C1 segment of cervical spinal cord (tissue), 14 donors: ENCODE results near the gene GDI1.
A peak's percentile ranks its signal among the peaks of the same experiment; 100 is the strongest.

Experiments
- DNase-seq, 14 donors: peaks; one replicate each; lab custom pipeline; 2025; lab: John Stamatoyannopoulos, UW

GDI1 gene

GRCh38 chrX:154459832-154460231 lies 22.9 kb downstream of the GDI1 start:
- no peak for DNase-seq

GRCh38 chrX:154460326-154460725 lies 23.4 kb downstream of the GDI1 start:
- DNase-seq: no peak

- DNase-seq: peak in 4 of 14 donors; percentile 4 to 19 (median 14)
Observed at GRCh38 chrX:154462396-154462795, 25.4 kb downstream of the GDI1 start.

- no peak for DNase-seq
Observed at GRCh38 chrX:154463611-154464220, 26.8 kb downstream of the GDI1 start.

- no peak for DNase-seq
Observed at GRCh38 chrX:154464806-154465365, 27.9 kb downstream of the GDI1 start.

- no peak for DNase-seq
Observed at GRCh38 chrX:154465601-154466000, 28.6 kb downstream of the GDI1 start.

GRCh38 chrX:154466036-154466435 lies 29.1 kb downstream of the GDI1 start:
- no peak for DNase-seq

- DNase-seq: no peak
Observed at GRCh38 chrX:154466907-154467306, 30.0 kb downstream of the GDI1 start.

GRCh38 chrX:154467556-154467955 lies 30.6 kb downstream of the GDI1 start:
- no peak for DNase-seq

GRCh38 chrX:154468217-154468616 lies 31.3 kb downstream of the GDI1 start:
- DNase-seq: no peak

- no peak for DNase-seq
Observed at GRCh38 chrX:154469114-154469513, 32.2 kb downstream of the GDI1 start.

GRCh38 chrX:154469880-154470279 lies 32.9 kb downstream of the GDI1 start:
- DNase-seq: no peak

GRCh38 chrX:154470434-154470833 lies 33.5 kb downstream of the GDI1 start:
- no peak for DNase-seq

GRCh38 chrX:154470914-154471568 lies 34.1 kb downstream of the GDI1 start:
- DNase-seq: no peak

- DNase-seq: no peak
Observed at GRCh38 chrX:154471839-154472684, 35.1 kb downstream of the GDI1 start.

- no peak for DNase-seq
Observed at GRCh38 chrX:154472685-154473632, 36.0 kb downstream of the GDI1 start.

GRCh38 chrX:154473683-154474082 lies 36.7 kb downstream of the GDI1 start:
- no peak for DNase-seq

- DNase-seq: no peak
Observed at GRCh38 chrX:154476821-154477220, 39.9 kb downstream of the GDI1 start.

GRCh38 chrX:154477891-154478477 lies 41.0 kb downstream of the GDI1 start:
- DNase-seq: peak in 1 of 14 donors; percentile 8

- DNase-seq: peak; percentile 21 to 91 (median 85)
Observed at GRCh38 chrX:154478728-154479622, 42.0 kb downstream of the GDI1 start, which contains the start of gene LAGE3. Gene LAGE3 (minus strand): TSS chrX:154479281. CDS start chrX:154478915, 366 bp downstream.
